ENCODE measurements around the gene RND1. TPM values are rescaled to one million over a fixed set of nuclear protein-coding genes. Genes with fewer than 3 reads are reported as not detected.
"Not testable (repeated sequence)": the region's sequence is repeated elsewhere in the genome, so short reads cannot be mapped to it uniquely, and the experiment has no call there.

The RND1 gene
- total RNA-seq, 1 donor from 2014 or later = 15.0 TPM

DNA sequence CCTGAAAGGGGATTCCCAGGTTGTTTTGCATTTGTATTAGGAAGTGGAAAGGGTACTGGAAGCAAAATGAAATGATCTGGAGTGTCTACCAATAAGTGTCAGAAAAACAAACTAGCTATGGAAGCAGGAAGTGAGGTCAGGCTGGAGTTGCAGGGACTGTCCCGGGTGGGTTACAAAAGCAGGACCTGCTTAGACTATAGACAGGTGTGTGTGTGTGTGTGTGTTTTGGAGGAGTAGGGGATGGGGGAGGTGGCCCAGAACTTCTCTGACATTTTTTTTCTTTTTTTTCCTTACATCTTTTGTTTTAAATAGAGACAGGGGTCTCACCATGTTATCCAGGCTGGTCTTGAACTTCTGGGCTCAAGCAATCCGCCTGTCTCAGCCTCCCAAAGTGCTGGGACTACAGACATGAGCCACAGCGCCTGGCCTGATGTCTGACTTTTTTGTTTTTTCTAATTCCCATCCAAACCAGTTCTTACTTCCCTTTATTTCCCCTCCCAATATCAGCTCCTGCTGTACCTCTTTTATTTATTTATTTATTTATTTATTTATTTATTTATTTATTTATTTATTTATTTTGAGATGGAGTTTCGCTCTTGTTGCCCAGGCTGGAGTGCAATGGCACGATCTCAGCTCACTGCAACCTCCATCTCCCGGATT, 512 bp upstream of the RND1 start:
- H3K9me3 Mint-ChIP-seq = no peaks in the 10 kb centered on the region
- peaks cover 41% of the 10 kb centered on the region for H3K4me1 Mint-ChIP-seq
- no peaks in the 10 kb centered on the region for H3K27me3 Mint-ChIP-seq (ENCODE audit: low read depth)
- peak overlapping the region; percentile 64 for H3K27ac Mint-ChIP-seq
- DNase-seq (ENCODE audit: low spot score in 2 of 2, unreplicated experiment in 2 of 2) = no peak
- TF ChIP-seq, protein P1, sequence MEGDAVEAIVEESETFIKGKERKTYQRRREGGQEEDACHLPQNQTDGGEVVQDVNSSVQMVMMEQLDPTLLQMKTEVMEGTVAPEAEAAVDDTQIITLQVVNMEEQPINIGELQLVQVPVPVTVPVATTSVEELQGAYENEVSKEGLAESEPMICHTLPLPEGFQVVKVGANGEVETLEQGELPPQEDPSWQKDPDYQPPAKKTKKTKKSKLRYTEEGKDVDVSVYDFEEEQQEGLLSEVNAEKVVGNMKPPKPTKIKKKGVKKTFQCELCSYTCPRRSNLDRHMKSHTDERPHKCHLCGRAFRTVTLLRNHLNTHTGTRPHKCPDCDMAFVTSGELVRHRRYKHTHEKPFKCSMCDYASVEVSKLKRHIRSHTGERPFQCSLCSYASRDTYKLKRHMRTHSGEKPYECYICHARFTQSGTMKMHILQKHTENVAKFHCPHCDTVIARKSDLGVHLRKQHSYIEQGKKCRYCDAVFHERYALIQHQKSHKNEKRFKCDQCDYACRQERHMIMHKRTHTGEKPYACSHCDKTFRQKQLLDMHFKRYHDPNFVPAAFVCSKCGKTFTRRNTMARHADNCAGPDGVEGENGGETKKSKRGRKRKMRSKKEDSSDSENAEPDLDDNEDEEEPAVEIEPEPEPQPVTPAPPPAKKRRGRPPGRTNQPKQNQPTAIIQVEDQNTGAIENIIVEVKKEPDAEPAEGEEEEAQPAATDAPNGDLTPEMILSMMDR (IDR thresholded peaks at IDR 0.05; ENCODE audit: unreplicated experiment) = no peak
- H3K36me3 Mint-ChIP-seq = peaks cover 9% of the 10 kb centered on the region
- peak overlapping the region; percentile 85 for H3K4me3 Mint-ChIP-seq

DNA sequence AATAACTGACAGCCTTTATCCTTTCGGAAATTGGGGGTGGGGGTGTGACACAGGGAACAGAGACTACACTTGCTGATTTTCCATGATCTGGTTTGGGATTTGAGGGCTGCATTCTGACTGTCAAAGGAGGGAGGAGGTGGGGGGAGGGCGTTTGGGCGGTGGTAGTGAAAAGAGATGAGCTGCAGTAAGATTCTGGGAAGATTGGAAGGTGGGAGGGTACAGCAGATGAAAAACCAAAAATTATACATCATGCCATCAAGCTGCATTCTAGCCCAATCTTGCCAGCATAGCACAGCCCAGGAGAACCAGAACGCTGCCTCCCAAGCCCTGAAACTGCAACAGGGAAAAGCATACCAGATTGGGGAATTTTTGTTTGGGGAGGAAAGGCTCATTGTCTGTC, 2.4 kb downstream of the RND1 start:
- no peaks in the 10 kb centered on the region for H3K27me3 Mint-ChIP-seq (ENCODE audit: low read depth)
- H3K36me3 Mint-ChIP-seq = peaks cover 15% of the 10 kb centered on the region
- peak overlapping the region; percentile 85 for H3K4me3 Mint-ChIP-seq
- no peaks in the 10 kb centered on the region for H3K9me3 Mint-ChIP-seq
- TF ChIP-seq, protein P1 (IDR thresholded peaks at IDR 0.05; ENCODE audit: unreplicated experiment) = no peak
- no peak overlapping the region for H3K27ac Mint-ChIP-seq
- H3K4me1 Mint-ChIP-seq = peaks cover 34% of the 10 kb centered on the region
- no peak for DNase-seq (ENCODE audit: low spot score in 2 of 2, unreplicated experiment in 2 of 2)

DNA sequence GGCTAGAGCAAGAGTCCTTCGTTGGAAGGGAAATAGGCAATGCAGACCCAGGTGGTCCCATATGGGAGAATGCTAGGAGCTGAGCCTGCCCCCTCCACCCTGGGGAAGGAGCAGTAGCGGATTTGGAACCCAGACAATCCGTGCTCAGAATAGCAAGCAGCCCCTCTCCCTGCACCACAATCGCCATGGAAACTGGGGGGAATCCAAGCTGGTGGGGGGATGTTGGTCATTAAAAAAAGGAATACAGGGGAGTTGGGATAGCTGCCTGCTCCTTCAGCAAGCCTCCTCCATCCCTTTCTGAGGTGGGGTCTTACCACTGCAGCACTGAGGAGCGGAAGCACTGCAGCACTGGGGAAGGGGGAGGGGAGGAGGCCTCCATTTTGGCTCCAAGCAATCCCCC, 2.9 kb downstream of the RND1 start:
- Mint-ChIP-seq H3K4me1 (peaks cover 34% of the 10 kb centered on the region), H3K36me3 (peaks cover 16% of the 10 kb centered on the region), H3K27me3 (ENCODE audit: low read depth) (no peaks in the 10 kb centered on the region), H3K9me3 (no peaks in the 10 kb centered on the region), H3K27ac (no peak overlapping the region), H3K4me3 (no peak overlapping the region)
- TF ChIP-seq, protein P1 (IDR thresholded peaks at IDR 0.05; ENCODE audit: unreplicated experiment) = no peak
- DNase-seq (ENCODE audit: low spot score in 2 of 2, unreplicated experiment in 2 of 2) = no peak

DNA sequence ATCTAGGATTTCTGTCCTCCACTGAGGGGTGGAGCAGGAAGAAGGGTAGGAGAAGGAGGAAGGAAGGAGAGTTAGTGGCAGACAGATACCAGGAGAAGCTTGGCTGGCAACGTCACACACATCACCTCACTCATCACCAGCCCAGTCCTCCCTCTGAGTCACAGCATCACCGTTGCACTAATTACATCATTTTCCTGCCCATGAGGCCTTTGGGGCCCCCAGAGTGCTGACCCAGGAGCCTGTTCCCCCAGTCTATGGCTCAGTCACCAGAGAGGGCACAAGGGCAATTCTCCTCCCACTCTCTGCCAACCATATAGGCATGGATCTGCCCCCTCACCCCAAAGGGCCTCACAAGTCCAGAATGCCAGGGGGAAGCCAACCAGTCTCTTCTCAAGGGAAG, 4.6 kb downstream of the RND1 start:
- Mint-ChIP-seq H3K36me3 (peaks cover 16% of the 10 kb centered on the region), H3K9me3 (no peaks in the 10 kb centered on the region), H3K4me3 (no peak overlapping the region), H3K27ac (no peak overlapping the region), H3K4me1 (peaks cover 34% of the 10 kb centered on the region), H3K27me3 (ENCODE audit: low read depth) (no peaks in the 10 kb centered on the region)
- TF ChIP-seq, protein P1 (IDR thresholded peaks at IDR 0.05; ENCODE audit: unreplicated experiment) = no peak
- DNase-seq (ENCODE audit: low spot score in 2 of 2, unreplicated experiment in 2 of 2) = no peak

DNA sequence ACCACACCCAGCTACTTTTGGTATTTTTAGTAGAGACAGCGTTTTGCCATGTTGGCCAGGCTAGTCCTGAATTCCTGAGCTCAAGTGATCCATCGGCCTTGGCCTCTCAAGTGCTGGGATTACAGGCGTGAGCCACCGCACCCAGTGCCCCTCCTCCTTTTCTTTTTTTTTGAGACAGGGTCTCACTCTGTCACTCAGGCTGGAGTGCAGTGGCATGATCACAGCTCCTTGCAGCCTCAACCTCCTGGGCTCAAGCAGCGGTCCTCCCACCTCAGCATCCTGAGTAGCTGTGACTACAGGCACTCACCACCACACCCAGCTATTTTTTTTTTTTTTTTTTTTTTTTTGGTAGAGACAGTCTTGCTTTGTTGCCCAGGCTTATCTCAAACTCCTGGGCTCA, 5.4 kb downstream of the RND1 start:
- not testable (repeated sequence) for H3K27ac Mint-ChIP-seq; DNase-seq (ENCODE audit: low spot score in 2 of 2, unreplicated experiment in 2 of 2); H3K27me3 Mint-ChIP-seq (ENCODE audit: low read depth); H3K4me3 Mint-ChIP-seq; H3K9me3 Mint-ChIP-seq
- Mint-ChIP-seq H3K36me3 (peaks cover 16% of the 10 kb centered on the region), H3K4me1 (peaks cover 28% of the 10 kb centered on the region)

DNA sequence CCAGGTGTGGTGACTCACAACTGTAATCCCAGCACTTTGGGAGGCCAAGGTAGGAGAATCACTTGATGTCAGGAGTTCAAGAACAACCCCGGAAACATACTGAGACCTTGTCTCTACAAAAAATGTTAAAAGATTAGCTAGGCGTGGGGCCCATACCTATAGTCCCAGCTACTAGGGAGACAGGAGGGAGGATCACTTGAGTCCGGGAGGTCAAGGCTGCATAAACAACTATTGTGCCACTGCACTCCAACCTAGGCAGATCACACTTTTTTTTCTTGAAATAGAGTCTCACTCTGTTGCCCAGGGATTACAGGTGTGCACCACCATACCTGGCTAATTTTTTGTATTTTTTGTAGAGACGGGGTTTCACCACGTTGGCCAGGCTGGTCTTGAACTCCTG, 6.1 kb downstream of the RND1 start:
- no peaks in the 10 kb centered on the region for H3K9me3 Mint-ChIP-seq
- peaks cover 16% of the 10 kb centered on the region for H3K36me3 Mint-ChIP-seq
- no peak overlapping the region for H3K4me3 Mint-ChIP-seq
- H3K27me3 Mint-ChIP-seq (ENCODE audit: low read depth) = no peaks in the 10 kb centered on the region
- peaks cover 22% of the 10 kb centered on the region for H3K4me1 Mint-ChIP-seq
- no peak overlapping the region for H3K27ac Mint-ChIP-seq
- no peak for DNase-seq (ENCODE audit: low spot score in 2 of 2, unreplicated experiment in 2 of 2)
- TF ChIP-seq, protein P1 (IDR thresholded peaks at IDR 0.05; ENCODE audit: unreplicated experiment) = no peak
